ENCODE results near the gene UROD.
A peak's percentile ranks its signal among the peaks of the same experiment; 100 is the strongest.
"Not testable (repeated sequence)": the region's sequence is repeated elsewhere in the genome, so short reads cannot be mapped to it uniquely, and the experiment has no call there.

Gene UROD

GRCh38 chr1:44999232-44999631 lies 12.8 kb upstream of the UROD start:
- H3K9me3 ChIP-seq (replicated peaks; ENCODE audit: low read length): no peaks in the 10 kb centered on the region
- no peaks in the 10 kb centered on the region for H3K4me1 ChIP-seq (ENCODE audit: control insufficient read depth, insufficient read depth, low read length)
- H3K9ac ChIP-seq (ENCODE audit: low read depth, low read length): no peak overlapping the region
- H3K27me3 ChIP-seq (ENCODE audit: control insufficient read depth, insufficient read depth, low read length): no peaks in the 10 kb centered on the region
- H3K36me3 ChIP-seq (ENCODE audit: insufficient read depth, low read length): peaks cover 21% of the 10 kb centered on the region
- no peak overlapping the region for H3K4me3 ChIP-seq (ENCODE audit: low read length)
- H3K4me2 ChIP-seq (ENCODE audit: low read length): no peak overlapping the region

GRCh38 chr1:45001011-45001481 lies 11.0 kb upstream of the UROD start:
- no peak overlapping the region for H3K4me2 ChIP-seq (ENCODE audit: low read length)
- H3K36me3 ChIP-seq (ENCODE audit: insufficient read depth, low read length): peaks cover 40% of the 10 kb centered on the region
- H3K4me1 ChIP-seq (ENCODE audit: control insufficient read depth, insufficient read depth, low read length): no peaks in the 10 kb centered on the region
- H3K9ac ChIP-seq (ENCODE audit: low read depth, low read length): no peak overlapping the region
- H3K9me3 ChIP-seq (replicated peaks; ENCODE audit: low read length): no peaks in the 10 kb centered on the region
- no peaks in the 10 kb centered on the region for H3K27me3 ChIP-seq (ENCODE audit: control insufficient read depth, insufficient read depth, low read length)
- H3K4me3 ChIP-seq (ENCODE audit: low read length): no peak overlapping the region

GRCh38 chr1:45001576-45001975 lies 10.5 kb upstream of the UROD start:
- H3K4me2 ChIP-seq (ENCODE audit: low read length); H3K4me1 ChIP-seq (ENCODE audit: control insufficient read depth, insufficient read depth, low read length); H3K9ac ChIP-seq (ENCODE audit: low read depth, low read length); H3K27me3 ChIP-seq (ENCODE audit: control insufficient read depth, insufficient read depth, low read length); H3K4me3 ChIP-seq (ENCODE audit: low read length); H3K9me3 ChIP-seq (replicated peaks; ENCODE audit: low read length): not testable (repeated sequence)
- H3K36me3 ChIP-seq (ENCODE audit: insufficient read depth, low read length): peaks cover 43% of the 10 kb centered on the region

GRCh38 chr1:45002650-45003645 lies 9.1 kb upstream of the UROD start:
- H3K36me3 ChIP-seq (ENCODE audit: insufficient read depth, low read length): peaks cover 56% of the 10 kb centered on the region
- H3K27me3 ChIP-seq (ENCODE audit: control insufficient read depth, insufficient read depth, low read length): no peaks in the 10 kb centered on the region
- H3K4me1 ChIP-seq (ENCODE audit: control insufficient read depth, insufficient read depth, low read length): no peaks in the 10 kb centered on the region
- H3K4me3 ChIP-seq (ENCODE audit: low read length): no peak overlapping the region
- H3K4me2 ChIP-seq (ENCODE audit: low read length): no peak overlapping the region
- no peak overlapping the region for H3K9ac ChIP-seq (ENCODE audit: low read depth, low read length)
- no peaks in the 10 kb centered on the region for H3K9me3 ChIP-seq (replicated peaks; ENCODE audit: low read length)

- H3K4me1 ChIP-seq (ENCODE audit: control insufficient read depth, insufficient read depth, low read length): no peaks in the 10 kb centered on the region
- no peak overlapping the region for H3K4me2 ChIP-seq (ENCODE audit: low read length)
- H3K9me3 ChIP-seq (replicated peaks; ENCODE audit: low read length): no peaks in the 10 kb centered on the region
- H3K9ac ChIP-seq (ENCODE audit: low read depth, low read length): no peak overlapping the region
- H3K36me3 ChIP-seq (ENCODE audit: insufficient read depth, low read length): peaks cover 64% of the 10 kb centered on the region
- H3K4me3 ChIP-seq (ENCODE audit: low read length): no peak overlapping the region
- H3K27me3 ChIP-seq (ENCODE audit: control insufficient read depth, insufficient read depth, low read length): no peaks in the 10 kb centered on the region
Measured at GRCh38 chr1:45003741-45004140, 8.3 kb upstream of the UROD start.

GRCh38 chr1:45004281-45004920 lies 7.7 kb upstream of the UROD start:
- no peak overlapping the region for H3K4me2 ChIP-seq (ENCODE audit: low read length)
- H3K4me1 ChIP-seq (ENCODE audit: control insufficient read depth, insufficient read depth, low read length): no peaks in the 10 kb centered on the region
- H3K27me3 ChIP-seq (ENCODE audit: control insufficient read depth, insufficient read depth, low read length): no peaks in the 10 kb centered on the region
- H3K4me3 ChIP-seq (ENCODE audit: low read length): no peak overlapping the region
- peaks cover 71% of the 10 kb centered on the region for H3K36me3 ChIP-seq (ENCODE audit: insufficient read depth, low read length)
- H3K9ac ChIP-seq (ENCODE audit: low read depth, low read length): no peak overlapping the region
- no peaks in the 10 kb centered on the region for H3K9me3 ChIP-seq (replicated peaks; ENCODE audit: low read length)

- H3K4me2 ChIP-seq (ENCODE audit: low read length): no peak overlapping the region
- H3K4me1 ChIP-seq (ENCODE audit: control insufficient read depth, insufficient read depth, low read length): peaks cover 8% of the 10 kb centered on the region
- H3K9ac ChIP-seq (ENCODE audit: low read depth, low read length): no peak overlapping the region
- H3K27me3 ChIP-seq (ENCODE audit: control insufficient read depth, insufficient read depth, low read length): no peaks in the 10 kb centered on the region
- peaks cover 73% of the 10 kb centered on the region for H3K36me3 ChIP-seq (ENCODE audit: insufficient read depth, low read length)
- no peak overlapping the region for H3K4me3 ChIP-seq (ENCODE audit: low read length)
- H3K9me3 ChIP-seq (replicated peaks; ENCODE audit: low read length): no peaks in the 10 kb centered on the region
Measured at GRCh38 chr1:45005761-45006160, 6.3 kb upstream of the UROD start.

GRCh38 chr1:45007311-45007710 lies 4.7 kb upstream of the UROD start:
- Histone ChIP-seq H3K4me3 (ENCODE audit: low read length) (no peak overlapping the region), H3K4me2 (ENCODE audit: low read length) (no peak overlapping the region), H3K9ac (ENCODE audit: low read depth, low read length) (no peak overlapping the region), H3K4me1 (ENCODE audit: control insufficient read depth, insufficient read depth, low read length) (peaks cover 14% of the 10 kb centered on the region), H3K27me3 (ENCODE audit: control insufficient read depth, insufficient read depth, low read length) (no peaks in the 10 kb centered on the region), H3K36me3 (ENCODE audit: insufficient read depth, low read length) (peaks cover 70% of the 10 kb centered on the region), H3K9me3 (replicated peaks; ENCODE audit: low read length) (no peaks in the 10 kb centered on the region)

GRCh38 chr1:45008076-45008475 lies 4.0 kb upstream of the UROD start:
- Histone ChIP-seq H3K27me3 (ENCODE audit: control insufficient read depth, insufficient read depth, low read length) (no peaks in the 10 kb centered on the region), H3K4me1 (ENCODE audit: control insufficient read depth, insufficient read depth, low read length) (peaks cover 16% of the 10 kb centered on the region), H3K9me3 (replicated peaks; ENCODE audit: low read length) (no peaks in the 10 kb centered on the region), H3K9ac (ENCODE audit: low read depth, low read length) (no peak overlapping the region), H3K4me2 (ENCODE audit: low read length) (no peak overlapping the region), H3K4me3 (ENCODE audit: low read length) (no peak overlapping the region), H3K36me3 (ENCODE audit: insufficient read depth, low read length) (peaks cover 62% of the 10 kb centered on the region)

- no peaks in the 10 kb centered on the region for H3K27me3 ChIP-seq (ENCODE audit: control insufficient read depth, insufficient read depth, low read length)
- H3K4me3 ChIP-seq (ENCODE audit: low read length): no peak overlapping the region
- H3K9me3 ChIP-seq (replicated peaks; ENCODE audit: low read length): no peaks in the 10 kb centered on the region
- H3K4me1 ChIP-seq (ENCODE audit: control insufficient read depth, insufficient read depth, low read length): peaks cover 21% of the 10 kb centered on the region
- no peak overlapping the region for H3K4me2 ChIP-seq (ENCODE audit: low read length)
- H3K9ac ChIP-seq (ENCODE audit: low read depth, low read length): no peak overlapping the region
- peaks cover 60% of the 10 kb centered on the region for H3K36me3 ChIP-seq (ENCODE audit: insufficient read depth, low read length)
Measured at GRCh38 chr1:45008516-45008915, 3.5 kb upstream of the UROD start.

- Histone ChIP-seq H3K9me3 (replicated peaks; ENCODE audit: low read length) (no peaks in the 10 kb centered on the region), H3K4me1 (ENCODE audit: control insufficient read depth, insufficient read depth, low read length) (peaks cover 22% of the 10 kb centered on the region), H3K4me2 (ENCODE audit: low read length) (peak overlapping the region; percentile 84), H3K27me3 (ENCODE audit: control insufficient read depth, insufficient read depth, low read length) (no peaks in the 10 kb centered on the region), H3K9ac (ENCODE audit: low read depth, low read length) (peak overlapping the region; percentile 87), H3K36me3 (ENCODE audit: insufficient read depth, low read length) (peaks cover 58% of the 10 kb centered on the region), H3K4me3 (ENCODE audit: low read length) (no peak overlapping the region)
Measured at GRCh38 chr1:45009296-45009865, 2.7 kb upstream of the UROD start.
